Transverse colon (tissue), 4 donors: Measurements from ENCODE around the gene TRAM2. TPM values are rescaled to one million over a fixed set of nuclear protein-coding genes. Genes with fewer than 3 reads are reported as not detected.
A peak's percentile ranks its signal among the peaks of the same experiment; 100 is the strongest.

ENCODE experiments used
- DNase-seq: peaks from one replicate; pipeline ENCODE4 v3.0.0-alpha.2; 2019
- H3K27ac ChIP-seq, 4 donors: fragments of 200-600 bp; sonication (generic); 2 replicates each; pipeline ENCODE4 v1.5.1; 2016 to 2018; ENCODE audit warnings: inconsistent platforms in 4 of 4
- H3K27me3 ChIP-seq: fragments of 200-600 bp; sonication (generic); 2 replicates; pipeline ENCODE4 v1.5.1; 2017; ENCODE audit warnings: inconsistent platforms
- H3K36me3 ChIP-seq, 4 donors: fragments of 200-600 bp; sonication (generic); 2 replicates each; pipeline ENCODE4 v1.5.1; 2017 to 2019; ENCODE audit warnings: inconsistent platforms in 4 of 4
- H3K4me1 ChIP-seq, 4 donors: fragments of 200-600 bp; sonication (generic); 2 replicates each; pipeline ENCODE4 v1.5.1; 2017 to 2020; ENCODE audit warnings: inconsistent platforms in 4 of 4
- H3K4me3 ChIP-seq, 4 donors: fragments of 200-600 bp; sonication (generic); 1 replicate in 1 of 4; 2 replicates in 3 of 4; pipeline versions ENCODE4 v1.5.1 to v1.6.1; 2017 to 2019; ENCODE audit warnings: inconsistent platforms in 4 of 4
- H3K9me3 ChIP-seq, 2 donors: fragments of 200-600 bp; sonication (generic); 2 replicates each; pipeline ENCODE4 v1.5.1; 2017 to 2019; ENCODE audit warnings: inconsistent platforms in 2 of 2
- CTCF ChIP-seq, 5 experiments: fragments of 200-600 bp in 3 of 5; fragments of 450-650 bp in 2 of 5; sonication (generic) in 3 of 5; IDR thresholded peaks; 1 replicate in 2 of 5; 2 replicates in 3 of 5; pipeline ENCODE4 v1.5.1; 2016 to 2017; ENCODE audit warnings: antibody characterized with exemption in 5 of 5, inconsistent platforms in 3 of 5, mild to moderate bottlenecking in 2 of 5, moderate library complexity in 1 of 5
- EP300 ChIP-seq: sonication (generic); formaldehyde crosslinking; IDR thresholded peaks from one replicate; pipeline ENCODE4 v1.6.1; 2017; ENCODE audit warnings: antibody characterized with exemption, low read depth
- POLR2A ChIP-seq: fragments of 450-650 bp; IDR thresholded peaks from one replicate; pipeline ENCODE4 v1.6.1; 2016; ENCODE audit warnings: antibody characterized with exemption, mild to moderate bottlenecking, moderate library complexity
- POLR2AphosphoS5 ChIP-seq, 3 donors: sonication (generic); formaldehyde crosslinking; IDR thresholded peaks; one replicate each; pipeline ENCODE4 v1.6.1; 2016; ENCODE audit warnings: antibody characterized with exemption in 3 of 3
- WGBS, 2 donors: methylation state at CpG; one replicate each; pipeline ENCODE4 v1.1.5; 2018; ENCODE audit warnings: low coverage in 1 of 2; 5-methylcytosine and 5-hydroxymethylcytosine counted together
- in situ Hi-C, 4 donors: fragments of 200-750 bp; cut with MboI; loops; one replicate each; pipeline versions ENCODE4 v1.15.0 to v1.15.1; 2017; ENCODE audit warnings: low sequenced_read_pairs in 3 of 4, low pct_ligation_motif_present in 1 of 4, low pct_unique_long_range_greater_than_20kb in 1 of 4
- intact Hi-C: fragments of 100-400 bp; cut with DNase I; formaldehyde crosslinking; loops from one replicate; pipeline ENCODE4 v1.15.1; 2023; ENCODE audit warnings: low total_unique reads
- total RNA-seq, 4 donors: library from RNA; depleted of rRNA; stranded (reverse); fragments of >200 nt; gene quantifications; one replicate each; pipeline ENCODE4 v1.1.0, GENCODE V29; 2016

Gene TRAM2
- total RNA-seq, 4 donors from 2014 or later, result 8.4 to 15.4 (median 11.7) TPM

- TF ChIP-seq POLR2A (no peak), EP300 (no peak), POLR2AphosphoS5 (IDR thresholded peaks at IDR 0.05) (no peak), CTCF (IDR thresholded peaks at IDR 0.05) (no peak)
- H3K9me3 ChIP-seq, result no peaks in the 10 kb centered on the region
Observed at GRCh38 chr6:52620055-52620905, 43.4 kb upstream of the TRAM2 start.

GRCh38 chr6:52617087-52617486 is 40.2 kb upstream of the TRAM2 start:
- no peak for DNase-seq
- no peak overlapping the region for H3K4me3 ChIP-seq
- H3K9me3 ChIP-seq, result no peaks in the 10 kb centered on the region
- intact Hi-C loops (no loop called here), in situ Hi-C loops (no loop called here)
- H3K27me3 ChIP-seq, result no peaks in the 10 kb centered on the region
- H3K36me3 ChIP-seq, result no peaks in the 10 kb centered on the region
- TF ChIP-seq EP300 (no peak), POLR2A (no peak), CTCF (IDR thresholded peaks at IDR 0.05) (no peak), POLR2AphosphoS5 (IDR thresholded peaks at IDR 0.05) (no peak)
- peaks cover 0 to 3% (median 2%) of the 10 kb centered on the region in 4 donors for H3K4me1 ChIP-seq
- 38% methylated on average over 4 of the region's 4 CpGs; no CpG with 5 or more reads in 1 of the 2 donors for WGBS, 2 donors
- H3K27ac ChIP-seq, result peak overlapping the region in 1 of 4 donors; percentile 21

More at GRCh38 chr6:52620055-52620905, 43.4 kb upstream of the TRAM2 start:
- H3K27me3 ChIP-seq, result no peaks in the 10 kb centered on the region
- in situ Hi-C loops, result no loop called here
- no peak for DNase-seq
- H3K27ac ChIP-seq, result no peak overlapping the region
- H3K4me1 ChIP-seq, result no peaks in the 10 kb centered on the region
- intact Hi-C loops, result no loop called here
- H3K36me3 ChIP-seq, result no peaks in the 10 kb centered on the region
- H3K4me3 ChIP-seq, result no peak overlapping the region
- WGBS, 2 donors, result 77 to 84% methylated on average over 2 of the region's 2 CpGs

- in situ Hi-C loops, result no loop called here
- intact Hi-C loops, result no loop called here
- 75 to 83% methylated on average over 2 of the region's 2 CpGs for WGBS, 2 donors
- no peak for TF ChIP-seq CTCF (IDR thresholded peaks at IDR 0.05)
- TF ChIP-seq POLR2AphosphoS5 (IDR thresholded peaks at IDR 0.05), result no peak
- no peak for TF ChIP-seq POLR2A
- TF ChIP-seq EP300, result no peak
- Histone ChIP-seq H3K4me1 (peaks cover 0 to 12% (median 6%) of the 10 kb centered on the region in 4 donors), H3K27me3 (no peaks in the 10 kb centered on the region), H3K9me3 (no peaks in the 10 kb centered on the region), H3K36me3 (no peaks in the 10 kb centered on the region), H3K27ac (no peak overlapping the region), H3K4me3 (no peak overlapping the region)
- no peak for DNase-seq
Observed at GRCh38 chr6:52616059-52616690, 39.3 kb upstream of the TRAM2 start.

GRCh38 chr6:52612336-52613054 is 35.6 kb upstream of the TRAM2 start:
- DNase-seq, result no peak
- H3K36me3 ChIP-seq, result no peaks in the 10 kb centered on the region
- no peaks in the 10 kb centered on the region for H3K9me3 ChIP-seq
- no peak overlapping the region for H3K4me3 ChIP-seq
- no peaks in the 10 kb centered on the region for H3K27me3 ChIP-seq
- in situ Hi-C loops, result no loop called here
- no peak for TF ChIP-seq POLR2AphosphoS5 (IDR thresholded peaks at IDR 0.05)
- no peak for TF ChIP-seq POLR2A
- TF ChIP-seq EP300, result no peak
- no peak for TF ChIP-seq CTCF (IDR thresholded peaks at IDR 0.05)
- peaks cover 0 to 30% (median 10%) of the 10 kb centered on the region in 4 donors for H3K4me1 ChIP-seq
- WGBS, 2 donors, result 42 to 59% methylated on average over 5 to 6 of the region's 6 CpGs
- peak overlapping the region; percentile 13 to 53 (median 31) for H3K27ac ChIP-seq
- intact Hi-C loops, result no loop called here
